Stimulated activated CD4-positive, alpha-beta T cell treated with anti-CD3 and anti-CD28 coated beads, Interleukin-4, amount 100 ng/mL, for 48 hours (primary cell): ENCODE data around the gene OR4F6.

ENCODE experiments used
- DNase-seq, 2 donors: peaks; one replicate each; pipeline ENCODE4 v3.0.0-alpha.2; 2020; ENCODE audit warnings: low read depth in 2 of 2

OR4F6 gene

DNA sequence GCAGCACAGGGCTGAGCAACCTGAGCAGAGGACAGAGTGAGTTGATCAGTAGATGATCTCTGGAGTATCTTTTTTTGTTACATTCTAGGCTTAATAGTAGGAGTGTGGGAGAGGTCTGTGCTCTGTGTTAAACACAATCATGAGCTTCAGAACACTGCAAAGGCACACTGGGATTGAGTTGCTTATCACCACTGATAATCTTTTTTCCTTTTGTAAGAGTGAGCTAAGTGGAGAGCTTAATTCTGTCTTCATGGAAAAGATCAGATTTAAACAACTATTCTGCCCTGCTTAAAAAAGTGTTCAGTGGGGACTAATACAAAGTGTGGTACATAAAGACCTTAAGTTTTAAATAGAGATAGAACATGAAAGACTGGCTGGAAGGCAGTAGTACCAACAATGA is 1.1 kb downstream of the OR4F6 start:
- no peak for DNase-seq

DNA sequence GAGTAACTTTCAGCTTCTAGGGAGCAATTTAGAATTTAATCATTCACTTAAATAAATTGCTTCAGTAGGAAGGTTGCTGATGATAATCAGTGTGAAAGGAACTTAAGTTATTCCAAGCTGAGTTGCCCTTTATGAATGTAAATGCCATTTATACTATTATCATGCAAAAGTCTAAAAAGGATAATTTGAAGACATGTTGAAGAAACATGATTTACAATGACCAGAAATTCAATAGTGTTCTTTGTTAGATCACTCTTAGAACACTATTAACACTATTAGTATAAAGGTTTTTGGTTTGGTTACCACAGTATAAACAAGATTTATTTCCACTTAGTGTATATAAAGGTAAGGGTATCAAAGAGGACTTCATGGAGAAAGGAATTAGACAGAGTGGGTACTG is 1.6 kb downstream of the OR4F6 start:
- DNase-seq, result no peak

DNA sequence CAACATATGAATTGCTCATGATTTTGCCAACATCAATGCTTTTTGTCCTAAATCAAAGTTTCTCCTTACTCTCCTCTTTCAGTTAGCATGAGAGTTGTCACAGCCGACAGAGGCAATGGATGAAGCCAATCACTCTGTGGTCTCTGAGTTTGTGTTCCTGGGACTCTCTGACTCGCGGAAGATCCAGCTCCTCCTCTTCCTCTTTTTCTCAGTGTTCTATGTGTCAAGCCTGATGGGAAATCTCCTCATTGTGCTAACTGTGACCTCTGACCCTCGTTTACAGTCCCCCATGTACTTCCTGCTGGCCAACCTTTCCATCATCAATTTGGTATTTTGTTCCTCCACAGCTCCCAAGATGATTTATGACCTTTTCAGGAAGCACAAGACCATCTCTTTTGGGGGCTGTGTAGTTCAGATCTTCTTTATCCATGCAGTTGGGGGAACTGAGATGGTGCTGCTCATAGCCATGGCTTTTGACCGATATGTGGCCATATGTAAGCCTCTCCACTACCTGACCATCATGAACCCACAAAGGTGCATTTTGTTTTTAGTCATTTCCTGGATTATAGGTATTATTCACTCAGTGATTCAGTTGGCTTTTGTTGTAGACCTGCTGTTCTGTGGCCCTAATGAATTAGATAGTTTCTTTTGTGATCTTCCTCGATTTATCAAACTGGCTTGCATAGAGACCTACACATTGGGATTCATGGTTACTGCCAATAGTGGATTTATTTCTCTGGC is 2.5 kb downstream of the OR4F6 start:
- no peak for DNase-seq

DNA sequence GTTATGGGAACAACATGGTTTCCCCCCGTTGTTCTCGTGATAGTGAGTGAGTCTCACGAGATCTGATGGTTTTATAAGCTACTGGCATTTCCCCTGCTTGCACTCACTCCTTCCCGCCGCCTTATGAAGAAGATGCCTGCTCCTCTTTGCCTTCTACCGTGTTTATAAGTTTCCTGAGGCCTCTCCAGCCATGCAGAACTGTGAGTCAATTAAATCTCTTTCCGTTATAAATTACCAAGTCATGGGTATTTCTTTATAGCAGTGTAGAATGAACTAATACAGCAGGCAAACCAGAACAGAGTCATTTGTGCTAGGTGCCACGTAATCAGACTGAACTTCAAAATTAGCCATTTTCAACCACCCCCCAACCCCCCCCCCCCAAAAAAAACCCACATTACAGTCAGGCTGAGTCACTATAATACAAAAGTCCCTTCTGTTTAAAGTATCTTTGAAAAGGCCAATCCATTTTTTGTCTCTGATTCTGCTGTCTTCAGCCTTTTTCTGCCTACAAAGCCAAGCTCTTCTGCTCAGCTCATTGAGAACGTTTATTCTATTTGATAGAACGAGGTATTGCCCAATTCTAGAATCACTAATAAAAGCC is 4.1 kb downstream of the OR4F6 start:
- no peak for DNase-seq

DNA sequence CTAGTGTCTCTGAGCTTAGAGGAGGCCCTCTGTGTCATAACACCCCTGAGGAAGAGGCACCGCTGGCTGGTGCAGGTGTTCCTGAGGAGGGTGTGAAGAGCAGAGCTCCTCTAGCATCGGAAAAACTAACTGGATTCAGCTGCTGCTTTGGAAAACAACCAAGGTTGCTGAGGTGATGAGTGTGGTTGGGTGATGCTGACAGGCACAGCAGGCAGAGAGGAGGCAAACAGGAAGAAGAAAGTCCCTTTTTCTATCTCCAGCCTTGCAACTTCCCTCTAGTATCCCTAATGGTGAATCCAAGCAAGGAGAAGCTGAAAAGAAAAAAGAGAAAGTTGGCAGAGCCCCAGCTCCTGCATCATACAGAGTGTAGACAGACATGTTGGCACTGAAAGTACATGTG is 4.9 kb downstream of the OR4F6 start:
- DNase-seq, result no peak

DNA sequence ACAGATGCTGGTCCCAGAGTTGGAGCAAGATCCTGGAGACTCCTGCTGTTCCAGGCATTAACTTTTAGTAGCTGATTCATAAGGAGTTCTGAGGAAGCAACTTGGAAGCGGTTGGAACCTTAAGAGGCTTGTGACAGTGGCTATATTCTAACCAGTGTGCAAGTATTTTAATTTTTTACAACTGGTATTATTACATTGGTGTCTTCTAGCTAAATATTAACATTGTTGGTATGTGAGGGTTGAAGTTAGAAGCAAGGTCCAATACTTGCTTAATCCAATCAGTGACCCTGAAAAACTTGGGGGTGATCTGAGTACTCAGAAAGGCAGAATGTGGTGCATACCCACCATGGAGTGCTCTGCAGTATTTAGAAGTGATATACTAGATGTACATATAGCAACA is 7.1 kb downstream of the OR4F6 start:
- DNase-seq, result no peak

DNA sequence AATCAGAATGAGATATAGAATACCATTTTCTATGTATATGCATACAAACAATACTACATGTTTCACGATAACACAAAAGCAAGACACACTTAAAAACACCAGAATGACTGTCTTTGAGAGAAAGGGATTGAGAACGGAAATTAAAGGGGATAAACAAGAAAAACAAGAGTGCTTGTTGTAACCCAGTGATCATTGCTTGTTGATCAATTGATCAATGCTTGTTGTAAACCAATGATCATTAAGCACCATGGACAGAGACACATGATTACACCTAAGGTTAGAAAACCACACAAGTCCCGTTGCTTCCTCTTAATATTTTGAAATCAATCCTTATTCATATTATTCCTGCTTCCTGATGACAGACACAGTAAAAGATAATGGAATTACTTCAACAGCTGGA is 7.6 kb downstream of the OR4F6 start:
- DNase-seq, result no peak

DNA sequence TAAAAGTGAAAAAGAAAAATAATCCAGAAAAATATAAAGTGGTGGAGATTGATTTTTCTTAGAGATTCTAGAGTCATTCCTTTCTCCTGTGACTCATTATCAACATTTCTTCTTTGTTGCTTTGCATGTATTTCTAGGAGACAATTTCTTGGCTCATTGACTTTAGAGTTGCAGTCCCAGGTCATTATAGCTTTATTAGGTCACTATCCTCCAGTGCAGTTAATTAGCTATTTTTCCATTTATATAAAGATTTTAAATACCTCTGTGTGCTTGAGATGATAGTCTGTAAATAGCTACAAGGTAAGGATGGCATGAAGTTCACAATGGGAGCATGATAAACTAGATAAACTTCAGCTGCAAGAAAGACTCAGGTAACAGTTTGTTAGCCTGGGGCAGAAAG is 8.6 kb downstream of the OR4F6 start, which contains the start of gene OR4F15:
Gene OR4F15, plus strand, starts transcription at position 301 of the 400 bp plus-strand sequence. CDS start 5,985 bp downstream, outside the sequence.
- no peak for DNase-seq

DNA sequence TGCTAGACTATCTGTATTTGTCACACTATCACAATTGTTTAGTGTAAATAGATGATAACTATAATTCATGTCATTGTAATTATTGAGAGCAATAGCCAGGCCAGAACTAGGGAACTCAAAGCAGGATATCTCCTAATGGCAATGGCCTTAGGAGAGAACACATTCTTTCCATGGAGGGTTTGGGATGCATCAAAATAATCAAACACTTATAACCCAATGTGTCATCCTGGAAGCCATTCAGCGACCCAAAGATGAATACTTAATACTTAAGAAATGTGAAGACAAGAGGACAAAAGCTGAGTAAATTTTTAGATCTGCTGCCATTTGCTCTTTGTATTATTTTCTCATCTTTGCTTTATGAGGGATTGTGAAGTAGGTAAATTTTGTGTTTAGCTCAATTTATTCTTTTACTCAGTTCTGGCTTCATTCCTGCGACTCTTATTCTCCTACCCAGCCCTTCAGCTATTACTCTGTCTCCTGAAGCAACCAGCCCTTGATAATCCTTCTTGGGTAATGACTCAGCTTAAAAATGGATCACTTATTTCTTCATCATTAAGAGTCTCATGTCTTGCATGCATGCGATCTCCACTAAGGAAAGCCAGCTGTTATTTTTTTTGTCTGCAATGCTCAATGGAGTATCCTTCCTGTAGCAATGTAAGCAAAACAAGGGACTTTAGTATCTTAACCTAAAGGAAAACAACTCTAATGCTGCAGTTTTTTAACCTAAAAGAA is 10.7 kb downstream of the OR4F6 start:
- DNase-seq, result no peak

DNA sequence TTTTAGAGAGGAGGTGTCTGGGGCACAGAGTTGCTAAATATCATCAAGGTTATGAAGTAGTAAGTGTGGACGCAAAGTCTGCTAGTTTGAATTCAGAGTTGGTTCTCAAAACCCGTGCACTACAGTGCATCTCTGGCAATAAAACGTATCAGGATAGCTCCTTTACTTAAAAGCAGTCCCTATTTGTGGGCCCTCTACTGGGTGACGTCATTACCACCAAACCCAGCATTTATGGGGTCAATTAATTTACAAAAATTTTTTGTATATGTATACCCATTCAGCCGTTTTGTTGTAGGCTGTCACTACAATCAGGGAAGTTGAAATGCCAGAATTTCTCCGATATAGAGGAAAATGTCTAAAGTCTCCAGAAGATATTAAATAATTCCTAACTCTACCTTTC is 17.5 kb downstream of the OR4F6 start:
- no peak for DNase-seq

DNA sequence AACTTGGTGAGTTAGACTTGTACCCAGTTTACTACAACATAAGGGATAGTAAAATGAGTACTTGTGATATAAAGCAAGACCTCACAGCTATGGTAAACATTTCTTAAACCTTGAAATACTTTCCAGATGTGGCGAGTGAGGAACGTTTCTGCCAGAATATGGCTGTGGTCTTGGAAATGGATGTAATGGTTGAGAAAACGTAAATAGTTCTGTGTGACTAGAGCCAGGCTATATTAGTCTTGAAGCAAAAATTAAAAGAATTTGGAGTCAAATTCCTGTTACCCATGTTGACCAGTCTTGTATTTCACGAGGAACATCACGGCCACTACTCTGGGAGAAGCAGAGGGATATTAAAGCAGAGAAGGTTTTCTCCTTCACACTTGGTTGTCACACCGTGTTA is 23.9 kb downstream of the OR4F6 start:
- DNase-seq, result no peak

DNA sequence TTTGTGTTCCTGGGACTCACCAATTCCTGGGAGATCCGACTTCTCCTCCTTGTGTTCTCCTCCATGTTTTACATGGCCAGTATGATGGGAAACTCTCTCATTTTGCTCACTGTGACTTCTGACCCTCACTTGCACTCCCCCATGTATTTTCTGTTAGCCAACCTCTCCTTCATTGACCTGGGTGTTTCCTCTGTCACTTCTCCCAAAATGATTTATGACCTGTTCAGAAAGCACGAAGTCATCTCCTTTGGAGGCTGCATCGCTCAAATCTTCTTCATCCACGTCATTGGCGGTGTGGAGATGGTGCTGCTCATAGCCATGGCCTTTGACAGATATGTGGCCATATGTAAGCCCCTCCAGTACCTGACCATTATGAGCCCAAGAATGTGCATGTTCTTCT is 25.5 kb downstream of the OR4F6 start:
- DNase-seq, result no peak

DNA sequence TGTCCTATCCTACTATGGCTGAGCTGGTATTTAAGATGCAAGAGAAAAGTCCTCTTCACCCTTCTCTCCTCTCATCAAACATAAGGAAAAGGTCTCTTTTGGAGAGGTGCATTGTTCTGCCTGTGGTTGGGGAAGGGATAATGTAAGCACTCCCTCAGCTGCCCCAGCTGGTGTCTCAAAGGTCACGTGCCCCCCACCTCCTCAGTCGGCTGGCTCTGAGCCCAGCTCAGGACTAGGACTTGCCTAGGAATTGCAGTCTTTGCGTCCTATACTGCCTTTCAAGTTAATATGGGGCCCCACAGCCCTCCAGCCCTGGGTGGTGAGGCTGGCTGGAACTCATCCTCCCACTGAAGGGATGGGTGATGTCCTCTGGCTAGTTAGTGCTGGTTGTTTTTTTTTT is 38.3 kb downstream of the OR4F6 start:
- DNase-seq, result no peak

DNA sequence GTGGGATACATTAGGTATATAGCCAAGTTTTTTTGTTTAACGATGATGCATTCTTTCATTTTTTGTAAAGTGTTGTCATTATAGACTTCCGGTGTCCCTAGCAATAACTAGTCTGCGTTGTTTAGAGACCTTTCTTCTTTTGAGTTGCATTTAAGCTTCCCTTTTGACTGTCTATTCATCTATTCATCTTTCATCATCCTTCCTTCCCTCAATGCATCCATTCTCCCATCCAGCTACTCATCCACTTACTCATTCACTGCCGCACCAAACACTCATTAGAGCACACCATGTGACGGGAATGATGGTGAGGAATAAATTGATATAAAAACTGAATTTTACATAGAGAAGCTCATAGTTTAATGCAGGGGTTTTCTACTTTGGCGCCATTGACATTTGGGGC is 41.6 kb downstream of the OR4F6 start:
- DNase-seq, result no peak

DNA sequence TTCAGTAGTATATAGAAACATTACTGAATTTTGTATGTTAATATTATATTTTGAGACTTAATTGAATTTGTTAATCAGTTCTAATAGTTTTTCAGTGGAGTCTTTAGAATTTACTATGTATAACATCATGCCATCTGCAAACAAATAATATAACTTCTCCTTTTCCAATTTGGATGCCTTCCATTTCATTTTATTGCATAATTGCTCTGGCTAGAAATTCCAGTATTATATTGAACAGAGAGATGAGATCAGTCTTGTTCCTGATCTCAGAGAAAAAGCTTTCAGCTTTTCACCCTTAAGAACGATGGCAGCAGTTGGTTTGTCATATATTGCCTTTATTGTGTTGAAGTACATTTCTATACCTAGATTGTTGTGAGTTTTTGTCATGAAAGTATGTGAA is 49.0 kb downstream of the OR4F6 start:
- no peak for DNase-seq
